Ovary (tissue), 9 donors: ENCODE data around the gene DYNC1I1. TPM values are rescaled to one million over a fixed set of nuclear protein-coding genes. Genes with fewer than 3 reads are reported as not detected.

Source experiments
- DNase-seq, 5 donors: peaks; one replicate each; pipeline ENCODE4 v3.0.0-alpha.2; 2019 to 2020
- H3K27ac ChIP-seq, 2 donors: fragments of 200-600 bp; one replicate each; pipeline versions ENCODE4 v1.5.1 to v1.8.0; 2019 to 2022
- H3K27me3 ChIP-seq: fragments of 200-600 bp; one replicate; pipeline ENCODE4 v1.8.0; 2022
- H3K36me3 ChIP-seq: fragments of 200-600 bp; sonication (generic); one replicate; pipeline ENCODE4 v1.5.1; 2019
- H3K4me1 ChIP-seq: one replicate; pipeline ENCODE4 v1.8.1; 2013; ENCODE audit warnings: mild to moderate bottlenecking, moderate library complexity; ENCODE audit not compliant: insufficient read depth
- H3K4me3 ChIP-seq: fragments of 200-600 bp; sonication (generic); one replicate; pipeline ENCODE4 v1.5.1; 2017
- H3K9me3 ChIP-seq, 2 donors: fragments of 200-600 bp in 1 of 2; sonication (generic) in 1 of 2; one replicate each; pipeline versions ENCODE4 v1.5.1 to v1.8.1; 2013 to 2019; ENCODE audit warnings: mild to moderate bottlenecking in 1 of 2, moderate library complexity in 1 of 2
- EP300 ChIP-seq: sonication (generic); formaldehyde crosslinking; IDR thresholded peaks from one replicate; pipeline ENCODE4 v1.6.1; 2017; ENCODE audit warnings: antibody characterized with exemption
- POLR2A ChIP-seq: fragments of 450-650 bp; IDR thresholded peaks from one replicate; pipeline ENCODE4 v1.6.1; 2017; ENCODE audit warnings: antibody characterized with exemption, mild to moderate bottlenecking, moderate library complexity
- WGBS, 3 donors: extraction: QIAGEN DNeasy Blood & Tissue Kit in 1 of 3; methylation state at CpG; one replicate each; pipeline versions ENCODE4 v1.1.5 to v1.1.7; 2013 to 2017; 5-methylcytosine and 5-hydroxymethylcytosine counted together
- intact Hi-C, 4 donors: fragments of 100-400 bp; cut with DNase I; formaldehyde crosslinking; loops; one replicate each; pipeline versions ENCODE4 v1.11.0 to v1.15.1; 2022 to 2023
- polyA plus RNA-seq, 2 donors: library from polyadenylated mRNA; stranded (reverse); fragments of 200-250 nt in 1 of 2; fragments of 350-450 nt in 1 of 2; fragmentation: Illumina TruSeq in 1 of 2; extraction: RNeasy Lipid Tissue Mini Kit (QIAGEN cat#74804) in 1 of 2; gene quantifications; one replicate each; pipeline ENCODE4 v1.2.3, GENCODE V29; 2013 to 2014
- total RNA-seq, 7 donors: library from RNA; depleted of rRNA in 2 of 7; stranded (reverse); fragments of >200 nt in 2 of 7; fragmentation: NEBNext Ultra II Directional in 3 of 7; extraction: Animal tissue kit (Norgen Biotek cat#: 25700) in 3 of 7; gene quantifications; one replicate each; pipeline versions ENCODE4 v1.1.0 to v1.2.4, GENCODE V29; 2016 to 2023
- TF ChIP-seq, protein P1 (sequence below), 3 donors: fragments of 450-650 bp in 2 of 3; fragments of 200-600 bp in 1 of 3; IDR thresholded peaks; one replicate each; pipeline versions ENCODE4 v1.5.1 to v1.8.0; 2016 to 2022; ENCODE audit warnings: antibody characterized with exemption in 3 of 3, mild to moderate bottlenecking in 1 of 3
- donor health status: DM: no; HTN: no; CAD: no; lungs with moderate emphysema.
- donor health status: DM: no; HTN: no; CAD: no.
- donor health status: Bipolar disorder and iron deficiency.
- donor health status: DM: yes; HTN: yes; CAD: no.
- donor health status: DM: no; HTN: no; CAD: no.
- donor health status: DM: yes; HTN: yes; CAD: no.

The DYNC1I1 gene
- total and polyA plus RNA-seq, 9 donors = 4.2 to 19.3 (median 6.9) TPM

DNA sequence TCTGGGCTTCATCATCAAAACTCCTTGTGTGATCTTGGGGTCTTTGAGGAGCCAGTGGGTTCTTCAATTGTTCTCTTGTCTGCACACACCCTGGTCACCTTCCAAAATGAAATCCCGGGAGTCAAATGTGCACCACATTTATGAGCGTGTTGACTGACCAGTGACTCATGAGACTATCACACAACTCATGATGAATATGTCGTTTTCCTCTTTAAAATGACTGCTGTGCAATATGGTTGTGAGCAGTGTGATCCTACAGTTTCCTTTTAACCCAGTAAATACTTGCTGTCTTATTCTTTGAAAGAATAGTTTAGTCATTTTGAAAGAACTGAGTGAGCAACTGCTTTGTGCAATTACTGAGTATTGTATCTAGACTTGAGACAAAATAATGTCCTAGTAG is 149.2 kb downstream of the DYNC1I1 start:
- Histone ChIP-seq H3K27ac (no peak overlapping the region), H3K36me3 (no peaks in the 10 kb centered on the region), H3K27me3 (no peaks in the 10 kb centered on the region), H3K9me3 (no peaks in the 10 kb centered on the region), H3K4me3 (no peak overlapping the region), H3K4me1 (peaks cover 2% of the 10 kb centered on the region)
- intact Hi-C loops = loop anchor here in 1 of 4 donors (10.0 kb wide), 1 partner anchor 123 kb away; no protein-coding TSS in a partner anchor
- TF ChIP-seq, protein P1, sequence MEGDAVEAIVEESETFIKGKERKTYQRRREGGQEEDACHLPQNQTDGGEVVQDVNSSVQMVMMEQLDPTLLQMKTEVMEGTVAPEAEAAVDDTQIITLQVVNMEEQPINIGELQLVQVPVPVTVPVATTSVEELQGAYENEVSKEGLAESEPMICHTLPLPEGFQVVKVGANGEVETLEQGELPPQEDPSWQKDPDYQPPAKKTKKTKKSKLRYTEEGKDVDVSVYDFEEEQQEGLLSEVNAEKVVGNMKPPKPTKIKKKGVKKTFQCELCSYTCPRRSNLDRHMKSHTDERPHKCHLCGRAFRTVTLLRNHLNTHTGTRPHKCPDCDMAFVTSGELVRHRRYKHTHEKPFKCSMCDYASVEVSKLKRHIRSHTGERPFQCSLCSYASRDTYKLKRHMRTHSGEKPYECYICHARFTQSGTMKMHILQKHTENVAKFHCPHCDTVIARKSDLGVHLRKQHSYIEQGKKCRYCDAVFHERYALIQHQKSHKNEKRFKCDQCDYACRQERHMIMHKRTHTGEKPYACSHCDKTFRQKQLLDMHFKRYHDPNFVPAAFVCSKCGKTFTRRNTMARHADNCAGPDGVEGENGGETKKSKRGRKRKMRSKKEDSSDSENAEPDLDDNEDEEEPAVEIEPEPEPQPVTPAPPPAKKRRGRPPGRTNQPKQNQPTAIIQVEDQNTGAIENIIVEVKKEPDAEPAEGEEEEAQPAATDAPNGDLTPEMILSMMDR (IDR thresholded peaks at IDR 0.05) = no peak
- TF ChIP-seq POLR2A (no peak), EP300 (no peak)
- no peak for DNase-seq
- WGBS, 3 donors = 83 to 87% (median 83%) methylated on average over 3 of the region's 3 CpGs

DNA sequence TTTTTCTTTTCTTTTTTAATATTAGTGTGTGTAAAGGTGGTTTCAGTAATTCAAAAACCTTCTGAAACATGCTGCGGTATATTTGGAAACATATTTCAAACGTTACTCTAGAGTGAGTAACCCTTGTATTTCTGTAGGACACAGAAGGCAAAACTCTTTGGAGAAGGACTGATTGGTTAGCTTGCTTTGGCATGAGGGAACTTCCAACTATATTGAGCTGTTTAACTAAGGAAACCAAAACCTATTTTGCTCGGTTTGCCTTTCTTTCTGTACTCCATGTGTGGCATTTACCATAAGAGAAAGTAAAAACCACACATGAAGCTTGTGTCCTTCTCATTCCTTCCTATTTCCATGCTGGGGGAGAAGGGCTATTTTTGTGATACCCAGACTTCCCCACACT is 149.8 kb downstream of the DYNC1I1 start:
- Histone ChIP-seq H3K9me3 (no peaks in the 10 kb centered on the region), H3K36me3 (no peaks in the 10 kb centered on the region), H3K4me1 (peaks cover 4% of the 10 kb centered on the region), H3K27me3 (no peaks in the 10 kb centered on the region), H3K4me3 (no peak overlapping the region), H3K27ac (no peak overlapping the region)
- intact Hi-C loops = loop anchor here in 1 of 4 donors (10.0 kb wide), 1 partner anchor 123 kb away; no protein-coding TSS in a partner anchor
- 54 to 67% (median 55%) methylated on average over 3 of the region's 3 CpGs for WGBS, 3 donors
- TF ChIP-seq EP300 (no peak), POLR2A (no peak)
- TF ChIP-seq, protein P1 (IDR thresholded peaks at IDR 0.05) = no peak
- no peak for DNase-seq

DNA sequence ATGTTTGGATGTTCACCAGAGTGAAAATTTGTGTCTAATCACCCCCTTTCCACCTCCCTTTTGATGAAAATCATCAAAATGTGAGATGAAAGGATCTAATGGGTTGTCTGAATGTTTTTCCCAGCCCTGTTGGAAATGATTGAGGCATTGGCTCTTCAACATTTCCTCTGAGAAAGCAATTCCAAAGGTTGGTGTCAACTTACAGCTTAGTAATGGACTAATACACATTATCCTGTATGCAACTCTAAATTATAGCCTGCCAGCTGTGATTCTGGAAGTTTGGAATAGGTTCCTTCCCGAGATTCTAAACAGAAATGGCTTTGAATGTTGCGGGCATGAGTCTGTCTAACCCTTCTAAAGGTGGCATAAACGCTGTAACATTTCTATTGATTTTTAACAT is 152.9 kb downstream of the DYNC1I1 start:
- TF ChIP-seq POLR2A (no peak), EP300 (no peak)
- TF ChIP-seq, protein P1 (IDR thresholded peaks at IDR 0.05) = no peak
- no peak for DNase-seq
- H3K27me3 ChIP-seq = no peaks in the 10 kb centered on the region
- H3K4me1 ChIP-seq = peaks cover 9% of the 10 kb centered on the region
- intact Hi-C loops = loop anchor here in 1 of 4 donors (10.0 kb wide), 1 partner anchor 120 kb away; no protein-coding TSS in a partner anchor
- WGBS, 3 donors = 90 to 93% (median 93%) methylated on average over 3 of the region's 3 CpGs
- H3K4me3 ChIP-seq = no peak overlapping the region
- H3K9me3 ChIP-seq = no peaks in the 10 kb centered on the region
- no peaks in the 10 kb centered on the region for H3K36me3 ChIP-seq
- H3K27ac ChIP-seq = no peak overlapping the region

DNA sequence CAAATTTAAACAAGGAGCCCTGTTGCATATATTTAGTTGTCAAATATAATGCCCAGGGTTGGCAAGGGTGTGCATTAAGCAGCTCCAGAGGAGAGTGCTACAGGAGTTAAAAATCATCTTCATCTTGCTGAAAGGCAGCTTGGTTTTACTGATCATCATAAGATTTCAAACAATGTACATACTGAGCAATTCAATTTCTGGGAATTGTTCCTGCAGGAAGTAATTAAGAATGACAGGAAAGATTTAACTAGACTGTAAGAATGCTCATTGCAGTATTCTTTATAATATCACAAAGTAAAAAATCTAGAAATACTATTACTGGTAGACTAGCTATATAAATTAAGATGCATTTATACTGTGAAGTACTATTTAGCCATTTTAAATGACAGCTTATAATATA is 153.6 kb downstream of the DYNC1I1 start:
- no peaks in the 10 kb centered on the region for H3K9me3 ChIP-seq
- TF ChIP-seq, protein P1 (IDR thresholded peaks at IDR 0.05) = no peak
- no peak for TF ChIP-seq POLR2A
- no peak for TF ChIP-seq EP300

More for the DNA sequence above, 153.6 kb downstream of the DYNC1I1 start:
- no peaks in the 10 kb centered on the region for H3K36me3 ChIP-seq
- DNase-seq = no peak
- intact Hi-C loops = loop anchor here in 1 of 4 donors (10.0 kb wide), 1 partner anchor 119 kb away; no protein-coding TSS in a partner anchor
- H3K27ac ChIP-seq = no peak overlapping the region
- H3K4me1 ChIP-seq = peaks cover 9% of the 10 kb centered on the region
- H3K4me3 ChIP-seq = no peak overlapping the region
- no peaks in the 10 kb centered on the region for H3K27me3 ChIP-seq
